GM12878 (cell line): Measurements from ENCODE around the gene ADCYAP1R1.

ENCODE experiments used
- EZH2 ChIP-seq: IDR thresholded peaks from 2 replicates; pipeline ENCODE4 v1.6.1; 2012; ENCODE audit warnings: low read depth, mild to moderate bottlenecking, control low read depth, inconsistent platforms, low read length, borderline replicate concordance; ENCODE audit not compliant: control insufficient read depth
- ZNF207 ChIP-seq: fragments of 450-650 bp; IDR thresholded peaks from 2 replicates; pipeline ENCODE4 v1.6.1; 2014; ENCODE audit warnings: antibody characterized with exemption, mild to moderate bottlenecking, borderline replicate concordance
- ZNF24 ChIP-seq: fragments of 450-650 bp; IDR thresholded peaks from 2 replicates; pipeline ENCODE4 v1.6.1; 2017; ENCODE audit warnings: antibody characterized with exemption, mild to moderate bottlenecking
- TF ChIP-seq, protein P1 (sequence below): fragments of 450-650 bp; formaldehyde crosslinking; IDR thresholded peaks from 2 replicates; pipeline ENCODE4 v1.5.0; 2022; ENCODE audit warnings: mild to moderate bottlenecking, missing genetic modification characterization

DNA sequence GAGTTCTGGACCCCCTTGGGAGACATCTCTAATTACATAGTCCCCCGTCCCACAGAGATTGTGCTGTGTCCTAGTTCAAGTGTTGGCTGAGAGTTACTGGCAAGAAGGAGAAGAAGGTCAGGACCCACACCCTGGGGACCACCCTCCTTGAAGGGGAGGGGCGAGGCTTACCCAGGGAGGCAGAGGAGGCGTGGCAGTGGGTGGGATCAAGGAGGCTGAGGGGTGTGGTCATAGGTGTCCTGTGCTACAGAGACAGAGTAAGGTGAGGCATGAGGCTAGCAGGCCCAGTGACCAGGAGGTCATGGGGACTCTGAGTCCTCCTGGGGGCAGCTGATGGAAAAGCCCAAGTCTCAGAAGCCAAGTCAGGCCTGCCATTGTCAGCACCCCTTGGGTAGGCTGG lies 29.4 kb upstream of the ADCYAP1R1 start:
- no peak for TF ChIP-seq EZH2
- no peak for TF ChIP-seq ZNF207
- TF ChIP-seq, protein P1, sequence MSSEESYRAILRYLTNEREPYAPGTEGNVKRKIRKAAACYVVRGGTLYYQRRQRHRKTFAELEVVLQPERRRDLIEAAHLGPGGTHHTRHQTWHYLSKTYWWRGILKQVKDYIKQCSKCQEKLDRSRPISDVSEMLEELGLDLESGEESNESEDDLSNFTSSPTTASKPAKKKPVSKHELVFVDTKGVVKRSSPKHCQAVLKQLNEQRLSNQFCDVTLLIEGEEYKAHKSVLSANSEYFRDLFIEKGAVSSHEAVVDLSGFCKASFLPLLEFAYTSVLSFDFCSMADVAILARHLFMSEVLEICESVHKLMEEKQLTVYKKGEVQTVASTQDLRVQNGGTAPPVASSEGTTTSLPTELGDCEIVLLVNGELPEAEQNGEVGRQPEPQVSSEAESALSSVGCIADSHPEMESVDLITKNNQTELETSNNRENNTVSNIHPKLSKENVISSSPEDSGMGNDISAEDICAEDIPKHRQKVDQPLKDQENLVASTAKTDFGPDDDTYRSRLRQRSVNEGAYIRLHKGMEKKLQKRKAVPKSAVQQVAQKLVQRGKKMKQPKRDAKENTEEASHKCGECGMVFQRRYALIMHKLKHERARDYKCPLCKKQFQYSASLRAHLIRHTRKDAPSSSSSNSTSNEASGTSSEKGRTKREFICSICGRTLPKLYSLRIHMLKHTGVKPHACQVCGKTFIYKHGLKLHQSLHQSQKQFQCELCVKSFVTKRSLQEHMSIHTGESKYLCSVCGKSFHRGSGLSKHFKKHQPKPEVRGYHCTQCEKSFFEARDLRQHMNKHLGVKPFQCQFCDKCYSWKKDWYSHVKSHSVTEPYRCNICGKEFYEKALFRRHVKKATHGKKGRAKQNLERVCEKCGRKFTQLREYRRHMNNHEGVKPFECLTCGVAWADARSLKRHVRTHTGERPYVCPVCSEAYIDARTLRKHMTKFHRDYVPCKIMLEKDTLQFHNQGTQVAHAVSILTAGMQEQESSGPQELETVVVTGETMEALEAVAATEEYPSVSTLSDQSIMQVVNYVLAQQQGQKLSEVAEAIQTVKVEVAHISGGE (CRISPR knock-in tag): no peak
- no peak for TF ChIP-seq ZNF24
